ENCODE measurements around the gene ATP6V0B.

DNA sequence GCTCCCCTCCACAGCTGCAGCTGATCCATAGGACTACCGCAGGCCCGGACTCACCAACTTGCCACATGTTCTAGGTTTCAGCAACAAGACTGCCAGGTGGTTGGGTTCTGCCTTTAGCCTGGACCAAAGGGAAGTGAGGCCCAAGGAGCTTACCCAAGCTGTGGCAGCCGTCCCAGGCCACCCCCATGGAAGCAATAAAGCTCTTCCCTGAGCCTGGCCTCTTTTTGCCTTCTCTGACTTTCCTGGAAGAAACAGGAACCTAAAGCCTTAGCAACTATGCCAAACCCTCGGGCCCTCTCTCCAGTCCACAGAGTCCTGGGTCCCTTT is 43.8 kb upstream of the ATP6V0B start:
- no peak for TF ChIP-seq ZBTB8A (IDR thresholded peaks at IDR 0.05; ENCODE audit: partially characterized antibody)
- no peak for TF ChIP-seq BRD9 (IDR thresholded peaks at IDR 0.05; ENCODE audit: low read depth, partially characterized antibody)
- TF ChIP-seq, protein P1, sequence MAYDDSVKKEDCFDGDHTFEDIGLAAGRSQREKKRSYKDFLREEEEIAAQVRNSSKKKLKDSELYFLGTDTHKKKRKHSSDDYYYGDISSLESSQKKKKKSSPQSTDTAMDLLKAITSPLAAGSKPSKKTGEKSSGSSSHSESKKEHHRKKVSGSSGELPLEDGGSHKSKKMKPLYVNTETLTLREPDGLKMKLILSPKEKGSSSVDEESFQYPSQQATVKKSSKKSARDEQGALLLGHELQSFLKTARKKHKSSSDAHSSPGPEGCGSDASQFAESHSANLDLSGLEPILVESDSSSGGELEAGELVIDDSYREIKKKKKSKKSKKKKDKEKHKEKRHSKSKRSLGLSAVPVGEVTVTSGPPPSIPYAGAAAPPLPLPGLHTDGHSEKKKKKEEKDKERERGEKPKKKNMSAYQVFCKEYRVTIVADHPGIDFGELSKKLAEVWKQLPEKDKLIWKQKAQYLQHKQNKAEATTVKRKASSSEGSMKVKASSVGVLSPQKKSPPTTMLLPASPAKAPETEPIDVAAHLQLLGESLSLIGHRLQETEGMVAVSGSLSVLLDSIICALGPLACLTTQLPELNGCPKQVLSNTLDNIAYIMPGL (CRISPR knock-in tag; IDR thresholded peaks at IDR 0.05): no peak
- TF ChIP-seq ELF4 (CRISPR knock-in tag; IDR thresholded peaks at IDR 0.05): no peak
- TF ChIP-seq, protein P2, sequence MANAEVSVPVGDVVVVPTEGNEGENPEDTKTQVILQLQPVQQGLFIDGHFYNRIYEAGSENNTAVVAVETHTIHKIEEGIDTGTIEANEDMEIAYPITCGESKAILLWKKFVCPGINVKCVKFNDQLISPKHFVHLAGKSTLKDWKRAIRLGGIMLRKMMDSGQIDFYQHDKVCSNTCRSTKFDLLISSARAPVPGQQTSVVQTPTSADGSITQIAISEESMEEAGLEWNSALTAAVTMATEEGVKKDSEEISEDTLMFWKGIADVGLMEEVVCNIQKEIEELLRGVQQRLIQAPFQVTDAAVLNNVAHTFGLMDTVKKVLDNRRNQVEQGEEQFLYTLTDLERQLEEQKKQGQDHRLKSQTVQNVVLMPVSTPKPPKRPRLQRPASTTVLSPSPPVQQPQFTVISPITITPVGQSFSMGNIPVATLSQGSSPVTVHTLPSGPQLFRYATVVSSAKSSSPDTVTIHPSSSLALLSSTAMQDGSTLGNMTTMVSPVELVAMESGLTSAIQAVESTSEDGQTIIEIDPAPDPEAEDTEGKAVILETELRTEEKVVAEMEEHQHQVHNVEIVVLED (CRISPR knock-in tag; IDR thresholded peaks at IDR 0.05): no peak
- no peak for TF ChIP-seq POLR2A (conservative IDR thresholded peaks at IDR 0.05)
- TF ChIP-seq POLR2AphosphoS2 (IDR thresholded peaks at IDR 0.05; ENCODE audit: low read length): no peak
- TF ChIP-seq PRMT5 (CRISPR knock-in tag; IDR thresholded peaks at IDR 0.05): no peak
- no peak for TF ChIP-seq MAFG (tag; conservative IDR thresholded peaks at IDR 0.05)

Measured in K562 (cell line).